ENCODE data around the gene PRRX1. TPM values are rescaled to one million over a fixed set of nuclear protein-coding genes. Genes with fewer than 3 reads are reported as not detected.

PRRX1 gene
- total RNA-seq, 2 donors from 2014 or later = 66.6 to 171 TPM

DNA sequence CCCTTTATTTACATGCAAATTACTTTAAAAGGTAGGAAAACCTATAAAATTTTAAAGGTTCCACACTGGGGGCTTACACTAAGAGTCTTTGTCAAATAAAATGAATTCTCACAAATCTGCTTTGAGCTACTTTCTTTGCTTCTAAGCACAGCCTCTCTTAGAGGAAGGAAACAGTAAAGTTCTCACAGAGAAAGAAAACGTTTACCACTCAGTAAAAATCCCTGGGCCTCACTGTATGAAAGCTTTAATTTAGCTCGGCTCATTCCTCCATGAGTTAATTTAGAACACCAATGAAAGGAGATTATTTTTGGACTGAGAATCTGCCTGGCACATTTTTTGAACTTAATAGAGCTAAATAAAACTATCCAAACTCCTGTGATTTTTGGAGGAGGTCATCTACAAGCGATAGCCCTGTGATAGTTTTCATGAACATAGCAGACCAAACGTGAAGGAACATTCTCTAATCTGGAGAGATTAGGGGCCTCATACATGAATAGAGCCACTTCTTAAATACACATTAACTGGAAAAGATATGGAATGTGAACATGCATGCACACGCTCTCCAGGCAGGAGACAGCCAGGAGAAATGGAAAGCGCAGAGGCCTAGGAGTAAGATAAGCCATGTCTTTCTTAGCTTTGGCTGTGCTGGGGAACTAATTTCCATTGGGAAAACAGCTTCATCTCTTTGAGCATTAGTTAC, 32.8 kb downstream of the PRRX1 start:
- peak overlapping the region; percentile 34 to 85 for H3K27ac ChIP-seq
- TF ChIP-seq, protein P1, sequence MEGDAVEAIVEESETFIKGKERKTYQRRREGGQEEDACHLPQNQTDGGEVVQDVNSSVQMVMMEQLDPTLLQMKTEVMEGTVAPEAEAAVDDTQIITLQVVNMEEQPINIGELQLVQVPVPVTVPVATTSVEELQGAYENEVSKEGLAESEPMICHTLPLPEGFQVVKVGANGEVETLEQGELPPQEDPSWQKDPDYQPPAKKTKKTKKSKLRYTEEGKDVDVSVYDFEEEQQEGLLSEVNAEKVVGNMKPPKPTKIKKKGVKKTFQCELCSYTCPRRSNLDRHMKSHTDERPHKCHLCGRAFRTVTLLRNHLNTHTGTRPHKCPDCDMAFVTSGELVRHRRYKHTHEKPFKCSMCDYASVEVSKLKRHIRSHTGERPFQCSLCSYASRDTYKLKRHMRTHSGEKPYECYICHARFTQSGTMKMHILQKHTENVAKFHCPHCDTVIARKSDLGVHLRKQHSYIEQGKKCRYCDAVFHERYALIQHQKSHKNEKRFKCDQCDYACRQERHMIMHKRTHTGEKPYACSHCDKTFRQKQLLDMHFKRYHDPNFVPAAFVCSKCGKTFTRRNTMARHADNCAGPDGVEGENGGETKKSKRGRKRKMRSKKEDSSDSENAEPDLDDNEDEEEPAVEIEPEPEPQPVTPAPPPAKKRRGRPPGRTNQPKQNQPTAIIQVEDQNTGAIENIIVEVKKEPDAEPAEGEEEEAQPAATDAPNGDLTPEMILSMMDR (IDR thresholded peaks at IDR 0.05) = no peak
- no peaks in the 10 kb centered on the region for H3K27me3 ChIP-seq (replicated peaks; ENCODE audit: insufficient read depth)
- H3K4me1 ChIP-seq (ENCODE audit: control insufficient read depth in 1 of 2, low read depth in 2 of 2) = peaks cover 65 to 90% of the 10 kb centered on the region in 2 donors
- ATAC-seq (ENCODE audit: insufficient number of reproducible peaks, low FRiP score, low read depth) (no peak), DNase-seq (ENCODE audit: low spot score) (no peak)
- H3K9me3 ChIP-seq = no peaks in the 10 kb centered on the region
- H3K36me3 ChIP-seq = no peaks in the 10 kb centered on the region
- peak overlapping the region; percentile 11 for H3K4me3 ChIP-seq

DNA sequence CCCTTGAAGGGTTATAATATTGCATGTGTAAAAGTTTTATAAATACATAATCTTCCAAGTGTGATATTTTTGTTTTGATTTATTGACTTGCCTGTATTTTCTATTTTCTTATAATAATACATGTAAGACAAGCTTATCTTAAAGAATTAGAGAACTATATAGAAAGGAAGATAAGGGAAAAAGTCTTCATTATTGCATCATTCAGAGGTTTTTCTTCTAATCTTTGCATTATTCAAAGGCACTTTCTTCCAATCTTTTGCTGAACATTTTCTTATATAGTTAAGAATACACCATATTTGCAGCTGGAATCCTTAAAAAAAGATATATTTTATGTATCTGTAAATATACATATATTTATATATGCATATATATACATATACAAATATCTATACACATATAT, 33.4 kb downstream of the PRRX1 start:
- Histone ChIP-seq H3K36me3 (no peaks in the 10 kb centered on the region), H3K27ac (peak overlapping the region in 1 of 2 donors; percentile 85), H3K4me1 (ENCODE audit: control insufficient read depth in 1 of 2, low read depth in 2 of 2) (peaks cover 65 to 89% of the 10 kb centered on the region in 2 donors), H3K27me3 (replicated peaks; ENCODE audit: insufficient read depth) (no peaks in the 10 kb centered on the region), H3K9me3 (no peaks in the 10 kb centered on the region), H3K4me3 (no peak overlapping the region)
- ATAC-seq (ENCODE audit: insufficient number of reproducible peaks, low FRiP score, low read depth) = no peak
- no peak for DNase-seq (ENCODE audit: low spot score)
- TF ChIP-seq, protein P1 (IDR thresholded peaks at IDR 0.05) = no peak

DNA sequence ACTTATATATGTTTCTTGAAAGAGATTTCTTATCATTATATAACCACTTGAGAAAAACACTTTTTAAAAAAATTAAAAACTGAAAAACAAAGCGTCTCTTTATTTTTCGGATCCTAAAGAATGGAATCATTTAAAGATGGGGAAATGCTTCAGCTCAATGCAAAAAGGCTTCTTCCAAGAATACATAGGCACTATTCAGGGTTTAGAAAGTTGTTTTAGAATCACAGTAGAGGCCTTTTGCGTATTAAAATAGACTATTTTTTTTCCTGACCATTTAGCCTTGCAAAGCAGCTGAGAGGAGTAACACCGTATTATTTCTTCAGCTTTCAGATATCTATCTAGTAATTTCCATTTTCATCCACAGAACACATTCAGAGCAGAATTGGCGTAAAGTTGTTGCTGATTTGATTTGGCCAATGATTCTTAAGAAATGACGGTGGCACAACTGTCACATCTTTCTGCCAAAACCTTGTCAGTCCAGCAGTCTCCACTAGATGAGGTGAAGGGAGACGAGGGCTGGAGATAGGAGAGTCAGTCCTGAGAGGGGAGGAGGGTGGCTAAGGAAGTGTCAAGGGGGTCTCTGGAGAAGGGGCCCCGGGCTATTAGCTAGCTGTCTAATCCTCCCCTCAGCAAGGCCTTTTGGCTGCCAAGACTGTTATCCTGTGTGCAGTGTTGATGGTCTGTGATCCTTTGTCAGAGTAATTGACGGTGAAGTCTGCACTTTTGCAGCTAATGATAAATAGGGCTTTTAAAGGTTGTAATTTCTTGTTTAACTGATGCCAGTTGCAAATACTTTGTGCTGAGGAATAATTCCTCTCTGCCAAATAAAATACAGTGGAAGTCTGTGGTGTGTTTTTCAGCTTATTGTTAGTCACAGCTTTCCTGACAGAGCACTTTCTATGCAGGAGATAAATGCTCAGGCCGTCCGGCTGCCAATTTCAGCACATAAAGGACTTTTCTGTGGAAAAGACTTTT, 34.7 kb downstream of the PRRX1 start:
- Histone ChIP-seq H3K4me1 (ENCODE audit: control insufficient read depth in 1 of 2, low read depth in 2 of 2) (peaks cover 53 to 79% of the 10 kb centered on the region in 2 donors), H3K27ac (peak overlapping the region; percentile 61 to 66), H3K36me3 (no peaks in the 10 kb centered on the region), H3K9me3 (no peaks in the 10 kb centered on the region), H3K4me3 (peak overlapping the region; percentile 35), H3K27me3 (replicated peaks; ENCODE audit: insufficient read depth) (no peaks in the 10 kb centered on the region)
- TF ChIP-seq, protein P1 (IDR thresholded peaks at IDR 0.05) = no peak
- ATAC-seq (ENCODE audit: insufficient number of reproducible peaks, low FRiP score, low read depth) (no peak), DNase-seq (ENCODE audit: low spot score) (no peak)

DNA sequence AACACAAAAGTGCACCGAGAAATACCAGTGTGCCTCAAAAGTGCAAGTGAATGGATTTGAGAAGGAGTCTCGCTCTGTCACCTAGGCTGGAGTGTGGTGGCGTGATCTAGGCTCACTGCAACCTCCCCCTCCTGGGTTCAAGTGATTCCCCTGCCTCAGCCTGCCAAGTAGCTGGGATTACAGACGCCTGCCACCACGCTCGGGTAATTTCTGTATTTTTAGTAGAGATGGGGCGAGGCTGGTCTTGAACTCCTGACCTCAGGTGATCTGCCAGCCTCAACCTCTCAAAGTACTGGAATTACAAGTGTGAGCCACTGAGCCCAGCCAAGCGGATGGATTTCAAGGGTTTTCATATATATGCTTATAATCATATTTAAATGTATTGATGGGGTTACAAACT, 35.8 kb downstream of the PRRX1 start:
- TF ChIP-seq, protein P1 (IDR thresholded peaks at IDR 0.05) = no peak
- Histone ChIP-seq H3K4me1 (ENCODE audit: control insufficient read depth in 1 of 2, low read depth in 2 of 2) (peaks cover 53 to 72% of the 10 kb centered on the region in 2 donors), H3K36me3 (no peaks in the 10 kb centered on the region), H3K27me3 (replicated peaks; ENCODE audit: insufficient read depth) (no peaks in the 10 kb centered on the region), H3K27ac (peak overlapping the region; percentile 60 to 61), H3K4me3 (peak overlapping the region; percentile 22), H3K9me3 (no peaks in the 10 kb centered on the region)
- DNase-seq (ENCODE audit: low spot score) (no peak), ATAC-seq (ENCODE audit: insufficient number of reproducible peaks, low FRiP score, low read depth) (no peak)

All from thoracic aorta (tissue), 2 donors.